Measurements from ENCODE around the gene SRSF1.

DNA sequence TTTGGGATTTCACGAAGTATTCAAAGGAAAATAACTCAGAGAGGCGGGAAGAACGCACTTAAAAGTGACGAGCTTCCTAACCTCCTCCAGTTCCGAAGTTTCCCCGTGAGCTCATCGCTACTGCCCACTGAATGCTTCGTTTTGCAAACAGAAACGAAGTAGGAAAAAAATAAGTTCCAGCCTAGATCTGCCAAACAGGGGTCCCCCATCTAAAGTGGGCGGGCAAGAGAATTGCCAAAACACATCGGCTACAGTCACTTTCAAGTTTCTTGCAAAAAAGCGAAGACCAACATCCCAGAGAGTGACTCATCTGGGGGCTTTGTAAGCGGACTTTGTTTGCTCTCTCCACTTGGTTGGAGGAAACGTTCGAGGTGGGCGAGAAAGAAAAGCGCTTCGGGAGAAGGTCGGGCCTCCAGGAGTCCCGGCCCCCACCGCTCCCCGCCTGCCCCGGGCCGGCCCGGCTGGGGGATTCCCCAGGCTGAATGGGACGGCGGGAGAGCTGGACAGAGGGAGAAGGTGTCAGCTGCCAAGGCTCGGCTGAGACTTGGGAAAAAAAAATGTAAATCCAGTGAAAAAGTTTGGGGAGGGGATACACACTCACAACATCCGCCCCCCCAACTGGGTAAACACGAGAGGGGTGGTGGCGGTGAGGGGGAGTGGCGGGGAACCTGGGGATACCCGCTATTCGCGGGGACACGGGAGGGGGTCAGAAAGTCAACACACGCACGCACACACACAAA is 20.0 kb downstream of the SRSF1 start:
- TF ChIP-seq GATA2 (IDR thresholded peaks at IDR 0.05; ENCODE audit: low read depth, low read length) (no peak), GATA3 (IDR thresholded peaks at IDR 0.05; ENCODE audit: low read depth, low read length) (no peak)
